GM12891 (cell line): Measurements from ENCODE around the gene GABRB1.

Experiments used
- POLR2A ChIP-seq: IDR thresholded peaks from 2 replicates; pipeline ENCODE4 v1.6.1; 2011; ENCODE audit warnings: low read depth, low read length, control low read depth
- SPI1 ChIP-seq: IDR thresholded peaks from 2 replicates; pipeline ENCODE4 v1.6.1; 2011; ENCODE audit warnings: low read depth, low read length, control low read depth
- TAF1 ChIP-seq: IDR thresholded peaks from 2 replicates; pipeline ENCODE4 v1.6.1; 2011; ENCODE audit warnings: low read depth, low read length, control low read depth

- TF ChIP-seq SPI1 (no peak), TAF1 (no peak), POLR2A (no peak)
Observed at GRCh38 chr4:47219586-47219985, 188.2 kb downstream of the GABRB1 start.
